HG02852 (cell line): Measurements from ENCODE around the gene KIAA1671.

Experiments used
- ATAC-seq: cut with Tn5 transposase; IDR thresholded peaks from one replicate; pipeline ENCODE4 v1.9.1; 2021; ENCODE audit warnings: mild to moderate bottlenecking, moderate library complexity; ENCODE audit not compliant: unreplicated experiment

KIAA1671 gene

GRCh38 chr22:25007444-25008106 lies 55.1 kb downstream of the KIAA1671 start:
- ATAC-seq = no peak

GRCh38 chr22:25008666-25009065 lies 56.1 kb downstream of the KIAA1671 start:
- ATAC-seq = no peak

- ATAC-seq = no peak
Observed at GRCh38 chr22:25012741-25013143, 60.2 kb downstream of the KIAA1671 start.

DNA sequence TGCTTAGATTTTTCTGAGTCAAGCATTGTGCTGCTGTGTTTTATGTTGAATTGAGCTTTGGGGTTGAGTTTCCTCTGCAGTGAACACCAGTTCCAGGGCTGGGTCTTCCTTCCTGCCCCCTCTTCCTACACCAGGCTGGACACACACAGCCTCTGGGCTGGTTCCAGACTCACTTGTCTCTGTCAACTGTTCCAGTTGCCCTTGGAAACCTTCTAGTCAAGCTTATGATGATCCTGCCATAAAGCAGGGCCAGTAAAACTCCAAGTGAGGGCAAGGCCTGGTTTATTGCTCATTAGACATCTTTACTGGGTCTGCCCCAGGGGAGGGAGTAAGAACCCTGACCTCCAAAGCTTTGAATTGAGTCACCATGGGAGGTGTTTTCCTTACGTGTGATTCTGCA lies 61.1 kb downstream of the KIAA1671 start:
- ATAC-seq = no peak

GRCh38 chr22:25014896-25015755 lies 62.6 kb downstream of the KIAA1671 start:
- ATAC-seq = no peak

- no peak for ATAC-seq
Observed at GRCh38 chr22:25016311-25016710, 63.8 kb downstream of the KIAA1671 start.

DNA sequence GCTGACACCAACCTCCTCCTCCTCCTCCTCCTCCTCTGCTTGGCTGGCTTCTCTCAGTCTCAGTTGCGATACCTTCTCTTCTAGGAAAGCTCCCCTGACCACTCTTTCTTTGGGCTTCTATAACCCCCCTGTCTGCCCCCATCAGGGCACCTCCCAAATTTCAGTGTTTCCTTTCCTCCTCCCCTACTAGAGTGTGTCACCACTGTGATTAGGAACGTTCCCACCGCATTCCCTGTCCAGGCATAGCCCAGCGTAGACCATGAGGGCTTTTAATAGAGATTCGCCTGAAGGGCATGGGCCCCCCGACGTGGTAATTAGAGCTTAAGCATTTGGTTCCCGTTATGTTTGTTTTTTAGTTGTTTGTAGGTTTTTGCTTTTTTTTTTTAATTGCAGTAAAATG lies 65.5 kb downstream of the KIAA1671 start:
- no peak for ATAC-seq

DNA sequence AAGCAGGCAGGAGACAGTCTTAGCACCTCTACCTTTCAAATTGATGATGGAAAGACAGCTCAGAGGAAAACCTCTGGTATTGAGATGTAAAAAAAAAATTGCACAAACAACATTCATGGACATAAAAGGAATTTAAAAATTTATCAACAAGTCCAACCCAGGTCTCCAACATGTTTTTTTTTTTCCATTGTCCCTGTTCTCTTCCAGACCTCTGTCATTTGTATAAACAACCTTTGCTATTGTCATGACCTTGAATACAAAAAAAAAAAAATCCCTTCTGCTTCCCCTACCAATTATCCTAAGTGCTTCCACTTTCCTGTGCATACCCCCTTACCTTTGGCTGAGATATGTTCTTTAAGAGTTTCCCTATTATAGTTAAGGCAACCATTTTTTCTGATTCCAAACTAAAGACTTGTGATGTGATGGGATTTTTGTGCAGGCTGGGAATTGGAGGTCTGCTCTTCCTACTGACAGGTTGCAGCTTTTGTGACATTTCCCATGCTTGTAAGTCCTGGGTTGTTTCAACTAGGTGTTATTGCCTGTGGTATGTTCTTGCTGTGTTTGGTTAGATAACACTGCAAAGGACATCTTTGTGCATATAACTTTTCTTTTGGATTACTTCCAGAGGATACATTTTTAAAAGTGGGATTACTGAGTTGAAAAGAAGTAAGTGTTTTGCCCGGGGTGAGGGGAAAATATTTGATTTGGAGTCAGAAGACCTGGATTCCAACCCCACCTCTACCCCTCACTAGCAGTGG lies 67.1 kb downstream of the KIAA1671 start:
- no peak for ATAC-seq

DNA sequence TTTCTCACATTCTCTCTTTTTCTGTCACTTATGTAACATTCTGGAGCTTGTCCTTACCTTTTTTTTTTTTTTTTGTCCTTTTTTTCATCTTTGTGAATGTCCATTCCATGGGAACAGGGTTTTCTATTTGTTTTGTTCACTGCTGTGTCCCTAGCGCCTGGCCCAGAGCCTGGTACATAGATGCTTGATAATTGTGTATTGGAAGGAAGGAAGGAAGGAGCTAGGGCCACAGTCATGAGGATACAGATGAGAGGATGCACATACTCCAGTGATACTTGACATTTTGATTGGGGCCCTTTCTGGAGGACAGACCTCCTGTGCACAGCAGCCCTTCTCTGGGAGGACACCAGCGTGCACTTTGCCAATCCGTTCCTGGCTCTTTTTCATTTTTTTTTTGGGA lies 68.9 kb downstream of the KIAA1671 start:
- ATAC-seq = no peak

GRCh38 chr22:25021976-25022711 lies 69.6 kb downstream of the KIAA1671 start:
- ATAC-seq = no peak

DNA sequence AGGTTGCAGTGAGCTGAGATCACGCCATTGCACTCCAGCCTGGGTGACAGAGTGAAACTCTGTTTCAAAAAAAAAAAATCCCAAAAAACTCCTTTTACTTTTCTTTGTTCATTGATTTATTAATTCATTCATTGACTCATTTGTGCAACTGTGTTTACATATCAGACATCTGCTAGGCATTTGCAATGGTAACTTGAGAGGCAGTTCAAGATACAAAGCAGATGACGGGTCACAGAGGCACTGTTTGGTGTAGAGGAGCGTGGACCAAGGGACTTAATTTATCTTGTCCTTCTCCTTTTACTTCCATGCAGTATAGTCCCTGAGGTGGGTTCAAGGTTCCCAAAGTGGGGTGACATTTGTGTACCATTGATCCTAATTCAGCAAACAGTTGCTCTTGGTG lies 71.4 kb downstream of the KIAA1671 start:
- no peak for ATAC-seq

DNA sequence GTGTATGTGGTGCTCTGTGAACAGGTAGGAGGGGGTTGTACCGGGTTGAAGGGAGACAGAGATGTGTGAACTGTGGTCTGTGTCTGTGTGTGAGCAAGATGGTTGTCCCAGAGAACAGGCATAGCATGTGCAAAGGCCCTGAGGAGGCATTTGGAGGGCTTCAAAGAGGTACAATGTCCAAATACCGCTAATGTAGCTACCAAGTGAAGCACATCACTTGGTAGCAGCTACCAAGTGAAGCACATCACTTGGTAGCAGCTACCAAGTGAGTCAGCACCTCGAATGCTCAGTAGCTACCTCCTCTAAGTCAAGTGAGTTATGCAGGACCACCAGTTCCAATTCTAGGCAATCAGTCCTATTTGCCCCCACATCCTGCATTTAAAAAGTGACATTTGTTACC lies 72.4 kb downstream of the KIAA1671 start:
- ATAC-seq = no peak

DNA sequence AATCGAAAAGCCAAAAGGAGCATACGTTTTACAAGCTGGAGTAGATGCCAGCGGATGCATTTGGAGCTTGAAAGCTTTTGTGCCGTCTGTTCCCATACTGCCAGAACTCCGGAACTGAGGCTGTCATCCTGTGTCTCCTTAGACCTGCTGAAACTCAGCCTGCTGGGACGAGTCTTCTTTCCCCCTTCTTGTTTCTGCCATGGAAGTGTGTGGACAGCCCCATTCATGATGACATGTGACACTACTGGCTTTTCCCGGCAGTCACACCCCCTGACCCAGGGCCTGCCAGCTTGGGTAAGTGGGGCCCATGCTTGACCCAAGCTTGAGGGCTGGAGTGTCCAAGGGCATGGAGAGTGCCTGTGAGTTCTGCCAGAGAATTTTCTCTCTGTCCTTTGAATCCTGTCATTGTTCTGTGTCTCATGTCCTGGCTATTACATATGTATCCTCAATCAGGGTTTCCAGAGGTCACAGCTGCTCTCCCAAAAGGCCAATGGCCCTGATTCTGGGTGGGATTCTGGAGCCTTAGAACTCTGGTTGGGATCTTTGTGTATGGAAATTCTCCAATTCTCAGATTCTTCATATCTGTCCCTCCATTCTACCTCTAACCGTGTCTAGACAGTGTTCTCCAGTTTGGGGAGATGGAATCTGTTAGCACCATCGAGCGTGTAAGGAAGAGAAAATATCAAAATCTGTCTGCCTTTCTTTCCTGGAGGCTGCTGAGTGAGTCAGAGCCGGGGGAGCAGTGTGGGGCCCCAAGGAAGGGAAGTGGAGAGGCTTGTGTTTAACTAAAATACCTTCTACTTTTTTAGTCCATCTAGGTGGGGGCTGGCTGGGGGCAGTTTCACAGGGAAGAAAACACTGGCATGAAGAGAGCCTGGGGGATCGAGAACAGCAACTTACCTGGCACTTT lies 73.2 kb downstream of the KIAA1671 start:
- no peak for ATAC-seq

DNA sequence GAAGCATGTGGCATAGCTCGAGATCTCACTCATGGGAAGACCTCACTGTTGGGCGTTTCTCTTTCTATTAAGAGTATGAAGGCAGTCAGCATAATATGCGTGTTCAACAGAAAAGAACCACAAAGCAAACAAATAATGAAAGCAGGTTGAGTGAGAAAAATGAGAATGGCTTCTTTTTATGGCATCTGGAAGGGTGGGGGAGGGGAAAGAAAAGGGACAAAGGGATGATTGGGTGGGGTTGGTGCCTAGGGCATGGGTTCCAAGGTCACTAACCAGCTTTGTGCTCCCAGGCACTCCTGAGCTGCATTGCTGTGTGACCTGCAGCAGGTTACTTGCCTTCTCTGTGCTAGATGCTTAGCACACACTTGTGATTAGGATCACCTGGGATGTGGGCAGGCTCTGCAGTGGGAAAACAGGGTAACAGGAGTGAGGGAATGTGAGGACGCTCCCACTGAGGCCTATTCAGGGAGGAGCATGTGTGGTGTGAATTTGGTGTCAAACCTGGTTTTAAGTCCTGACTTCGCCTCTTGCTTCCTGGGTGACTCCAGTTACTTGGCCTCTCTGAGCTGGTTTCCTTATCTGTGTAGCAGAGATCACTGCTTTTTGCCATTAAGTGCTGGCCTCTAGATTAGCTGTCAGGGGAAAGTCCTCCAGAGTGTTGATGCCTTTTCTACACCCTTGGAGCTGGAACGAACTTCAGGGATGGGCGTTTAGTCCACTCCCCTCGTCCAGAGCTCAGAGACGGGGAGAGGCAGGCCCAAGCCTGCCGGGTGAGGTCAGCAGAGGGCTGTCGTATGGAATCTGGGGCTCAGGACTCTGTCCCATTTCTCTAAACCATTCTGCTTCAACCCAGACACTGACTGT lies 74.8 kb downstream of the KIAA1671 start:
- no peak for ATAC-seq

DNA sequence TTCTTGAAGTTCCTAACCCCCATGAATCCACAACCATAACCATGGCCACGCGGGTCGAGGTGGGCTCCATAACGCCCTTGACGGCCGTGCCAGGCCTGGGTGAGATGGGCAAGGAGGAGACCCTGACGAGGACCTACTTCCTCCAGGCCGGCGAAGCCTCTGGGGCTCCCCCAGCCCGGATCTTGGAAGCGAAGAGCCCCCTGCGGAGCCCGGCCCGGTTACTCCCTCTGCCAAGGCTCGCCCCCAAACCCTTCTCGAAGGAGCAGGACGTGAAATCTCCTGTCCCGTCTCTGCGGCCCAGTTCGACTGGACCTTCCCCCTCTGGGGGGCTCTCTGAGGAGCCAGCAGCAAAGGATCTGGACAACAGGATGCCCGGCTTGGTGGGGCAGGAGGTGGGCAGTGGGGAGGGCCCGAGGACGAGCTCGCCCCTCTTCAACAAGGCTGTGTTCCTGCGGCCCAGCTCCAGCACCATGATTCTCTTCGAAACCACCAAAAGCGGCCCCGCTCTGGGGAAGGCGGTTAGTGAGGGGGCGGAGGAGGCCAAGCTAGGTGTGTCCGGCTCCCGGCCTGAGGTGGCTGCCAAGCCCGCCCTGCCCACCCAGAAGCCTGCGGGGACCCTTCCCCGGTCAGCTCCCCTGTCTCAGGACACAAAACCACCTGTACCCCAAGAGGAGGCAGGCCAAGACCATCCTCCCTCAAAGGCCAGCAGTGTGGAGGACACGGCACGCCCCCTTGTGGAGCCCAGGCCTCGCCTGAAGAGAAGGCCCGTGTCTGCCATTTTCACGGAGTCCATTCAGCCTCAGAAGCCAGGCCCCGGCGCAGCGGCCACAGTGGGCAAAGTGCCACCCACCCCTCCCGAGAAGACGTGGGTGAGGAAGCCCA lies 75.7 kb downstream of the KIAA1671 start:
- ATAC-seq = no peak

GRCh38 chr22:25028841-25029141 lies 76.3 kb downstream of the KIAA1671 start:
- no peak for ATAC-seq

GRCh38 chr22:25029181-25029580 lies 76.7 kb downstream of the KIAA1671 start:
- ATAC-seq = no peak

DNA sequence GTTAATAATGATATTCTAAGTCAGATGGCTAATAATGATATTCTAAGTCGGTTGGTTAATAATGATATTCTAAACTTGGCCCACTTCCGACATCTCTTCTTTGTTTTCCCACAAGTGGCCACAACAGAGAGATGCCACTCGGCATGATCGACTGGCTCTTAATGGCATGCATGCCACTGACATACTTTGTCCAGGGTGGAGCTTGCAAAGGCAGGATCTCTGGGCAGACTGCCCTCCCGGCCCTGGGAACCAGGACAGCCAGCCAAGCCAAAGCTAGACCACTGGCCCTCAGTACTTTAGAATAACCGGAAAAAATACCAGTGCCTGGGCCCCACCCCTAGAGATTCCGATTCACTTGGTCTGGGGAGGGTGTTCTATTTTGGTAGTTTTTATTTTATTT lies 78.1 kb downstream of the KIAA1671 start:
- no peak for ATAC-seq
